Trophoblast cell (in vitro differentiated cells and primary cell): ENCODE data around the gene CCDC82.

Experiments
- DNase-seq, 2 donors: peaks; one replicate each; pipeline ENCODE4 v3.0.0-alpha.2; 2016
- H2AFZ ChIP-seq: 2 replicates; pipeline ENCODE4 v1.6.1; 2013; ENCODE audit warnings: low read length, moderate library complexity, mild to moderate bottlenecking; ENCODE audit not compliant: insufficient read depth, poor library complexity
- H2AK5ac ChIP-seq: 2 replicates; pipeline ENCODE4 v1.6.1; 2013; ENCODE audit warnings: mild to moderate bottlenecking, low read length
- H2BK120ac ChIP-seq: 2 replicates; pipeline ENCODE4 v1.6.1; 2013; ENCODE audit warnings: low read length, mild to moderate bottlenecking, moderate library complexity; ENCODE audit not compliant: insufficient read depth, poor library complexity
- H2BK12ac ChIP-seq: 2 replicates; pipeline ENCODE4 v1.6.1; 2013; ENCODE audit warnings: mild to moderate bottlenecking, low read length, moderate library complexity
- H2BK5ac ChIP-seq: 2 replicates; pipeline ENCODE4 v1.6.1; 2013; ENCODE audit warnings: low read length, low read depth, moderate library complexity, mild to moderate bottlenecking; ENCODE audit not compliant: poor library complexity
- H3K14ac ChIP-seq: 2 replicates; pipeline ENCODE4 v1.6.1; 2013; ENCODE audit warnings: mild to moderate bottlenecking, low read length
- H3K18ac ChIP-seq: 2 replicates; pipeline ENCODE4 v1.6.1; 2013; ENCODE audit warnings: mild to moderate bottlenecking, low read length
- H3K23ac ChIP-seq: 2 replicates; pipeline ENCODE4 v1.6.1; 2013; ENCODE audit warnings: low read length
- H3K27ac ChIP-seq: 2 replicates; pipeline ENCODE4 v1.5.1; 2013; ENCODE audit warnings: low read depth, mild to moderate bottlenecking, inconsistent platforms, low read length, moderate library complexity
- H3K27me3 ChIP-seq: 2 replicates; pipeline ENCODE4 v1.6.1; 2013; ENCODE audit warnings: inconsistent platforms, mild to moderate bottlenecking, low read length, moderate library complexity; ENCODE audit not compliant: insufficient read depth
- H3K36me3 ChIP-seq, 2 experiments: 1 replicate in 1 of 2; 2 replicates in 1 of 2; pipeline ENCODE4 v1.6.1; 2013; ENCODE audit warnings: low read length in 2 of 2, mild to moderate bottlenecking in 2 of 2, moderate library complexity in 1 of 2; ENCODE audit not compliant: insufficient read depth in 2 of 2, control insufficient read depth in 1 of 2
- H3K4ac ChIP-seq: 2 replicates; pipeline ENCODE4 v1.6.1; 2013; ENCODE audit warnings: low read depth, mild to moderate bottlenecking, low read length, moderate library complexity
- H3K4me1 ChIP-seq, 2 experiments: 1 replicate in 1 of 2; 2 replicates in 1 of 2; pipeline ENCODE4 v1.6.1; 2013; ENCODE audit warnings: low read length in 2 of 2, mild to moderate bottlenecking in 2 of 2, moderate library complexity in 1 of 2; ENCODE audit not compliant: insufficient read depth in 2 of 2, control insufficient read depth in 1 of 2
- H3K4me2 ChIP-seq: 2 replicates; pipeline ENCODE4 v1.6.1; 2013; ENCODE audit warnings: inconsistent platforms, mild to moderate bottlenecking, low read length, moderate library complexity
- H3K4me3 ChIP-seq: 2 replicates; pipeline ENCODE4 v1.5.1; 2013; ENCODE audit warnings: mild to moderate bottlenecking, low read depth, low read length, inconsistent platforms
- H3K79me1 ChIP-seq: one replicate; pipeline ENCODE4 v1.6.1; 2013; ENCODE audit warnings: low read length
- H3K79me2 ChIP-seq: 2 replicates; pipeline ENCODE4 v1.6.1; 2013; ENCODE audit warnings: low read length, mild to moderate bottlenecking; ENCODE audit not compliant: control insufficient read depth, insufficient read depth, poor library complexity
- H3K9ac ChIP-seq: 2 replicates; pipeline ENCODE4 v1.6.1; 2013; ENCODE audit warnings: mild to moderate bottlenecking, low read length
- H3K9me3 ChIP-seq: 2 replicates; pipeline ENCODE4 v1.6.1; 2013; ENCODE audit warnings: low read depth, mild to moderate bottlenecking, control low read depth, inconsistent platforms, low read length; ENCODE audit not compliant: insufficient read depth
- H4K12ac ChIP-seq: 2 replicates; pipeline ENCODE4 v1.6.1; 2013; ENCODE audit warnings: low read depth, mild to moderate bottlenecking, low read length, moderate library complexity
- H4K8ac ChIP-seq: 2 replicates; pipeline ENCODE4 v1.6.1; 2013; ENCODE audit warnings: low read depth, mild to moderate bottlenecking, low read length, moderate library complexity
- H4K91ac ChIP-seq: one replicate; pipeline ENCODE4 v1.6.1; 2013; ENCODE audit warnings: low read depth, mild to moderate bottlenecking, low read length, moderate library complexity
- WGBS: extraction: QIAGEN DNeasy Blood & Tissue Kit; methylation state at CpG from one replicate; pipeline ENCODE4 v1.1.7; 2013; ENCODE audit warnings: missing lambda C conversion rate; ENCODE audit not compliant: insufficient read length, insufficient coverage; ENCODE audit errors: extremely low coverage; 5-methylcytosine and 5-hydroxymethylcytosine counted together

Gene CCDC82

GRCh38 chr11:96332126-96332771 is 57.5 kb downstream of the CCDC82 start:
- Histone ChIP-seq H3K4me2 (no peak overlapping the region), H3K79me2 (peaks cover 10% of the 10 kb centered on the region), H3K4me1 (peaks cover 9 to 17% of the 10 kb centered on the region in 2 experiments), H3K9ac (no peak overlapping the region), H3K4me3 (no peak overlapping the region), H3K36me3 (peaks cover 5 to 15% of the 10 kb centered on the region in 2 experiments), H3K4ac (peak overlapping the region; percentile 78), H2BK5ac (no peak overlapping the region), H3K27me3 (no peaks in the 10 kb centered on the region), H2BK12ac (no peak overlapping the region), H4K91ac (no peak overlapping the region), H3K9me3 (no peaks in the 10 kb centered on the region), H2BK120ac (no peak overlapping the region), H3K23ac (no peak overlapping the region), H3K79me1 (peaks cover 9% of the 10 kb centered on the region), H3K27ac (peak overlapping the region; percentile 52), H3K14ac (no peak overlapping the region), H3K18ac (no peak overlapping the region), H4K12ac (no peak overlapping the region), H2AFZ (no peak overlapping the region), H4K8ac (no peak overlapping the region), H2AK5ac (no peak overlapping the region)
- WGBS, result no CpG with 5 or more reads among the region's 8 CpGs
- peak; percentile 62 to 81 for DNase-seq

GRCh38 chr11:96331699-96332116 is 58.0 kb downstream of the CCDC82 start:
- Histone ChIP-seq H2BK12ac (no peak overlapping the region), H3K27ac (no peak overlapping the region), H3K27me3 (no peaks in the 10 kb centered on the region), H2BK120ac (no peak overlapping the region), H4K91ac (no peak overlapping the region), H3K4me1 (peaks cover 12 to 19% of the 10 kb centered on the region in 2 experiments), H3K9ac (no peak overlapping the region), H4K12ac (no peak overlapping the region), H3K18ac (no peak overlapping the region), H3K14ac (no peak overlapping the region), H2AFZ (no peak overlapping the region), H3K79me2 (peaks cover 10% of the 10 kb centered on the region), H3K9me3 (no peaks in the 10 kb centered on the region), H3K79me1 (peaks cover 9% of the 10 kb centered on the region), H3K4me2 (no peak overlapping the region), H3K4ac (peak overlapping the region; percentile 78), H4K8ac (no peak overlapping the region), H2AK5ac (no peak overlapping the region), H3K23ac (no peak overlapping the region), H3K36me3 (peaks cover 5 to 15% of the 10 kb centered on the region in 2 experiments), H3K4me3 (no peak overlapping the region), H2BK5ac (no peak overlapping the region)
- no CpG with 5 or more reads among the region's 7 CpGs for WGBS
- DNase-seq, result no peak

- no peaks in the 10 kb centered on the region for H3K9me3 ChIP-seq
- H2BK120ac ChIP-seq, result no peak overlapping the region
- no peak overlapping the region for H3K9ac ChIP-seq
- H3K4me1 ChIP-seq, result peaks cover 12 to 20% of the 10 kb centered on the region in 2 experiments
- H3K4me3 ChIP-seq, result no peak overlapping the region
- H3K27me3 ChIP-seq, result no peaks in the 10 kb centered on the region
- H2AFZ ChIP-seq, result no peak overlapping the region
- no peak for DNase-seq
- H3K27ac ChIP-seq, result no peak overlapping the region
- no peak overlapping the region for H2BK12ac ChIP-seq
- H4K91ac ChIP-seq, result no peak overlapping the region
- H3K79me1 ChIP-seq, result peaks cover 18% of the 10 kb centered on the region
- no peak overlapping the region for H4K8ac ChIP-seq
- H3K14ac ChIP-seq, result no peak overlapping the region
- no peak overlapping the region for H3K4me2 ChIP-seq
- no CpG with 5 or more reads among the region's 4 CpGs for WGBS
- H3K23ac ChIP-seq, result no peak overlapping the region
- H3K18ac ChIP-seq, result no peak overlapping the region
- H4K12ac ChIP-seq, result no peak overlapping the region
- peak overlapping the region; percentile 13 for H3K4ac ChIP-seq
- H2BK5ac ChIP-seq, result no peak overlapping the region
- peaks cover 5 to 12% of the 10 kb centered on the region in 2 experiments for H3K36me3 ChIP-seq
- peaks cover 10% of the 10 kb centered on the region for H3K79me2 ChIP-seq
- no peak overlapping the region for H2AK5ac ChIP-seq
These were observed 59.2 kb downstream of the CCDC82 start for GRCh38 chr11:96330511-96330859.

- no peak overlapping the region for H3K9ac ChIP-seq
These were observed 59.7 kb downstream of the CCDC82 start for GRCh38 chr11:96329855-96330510.

More at GRCh38 chr11:96329855-96330510, 59.7 kb downstream of the CCDC82 start:
- Histone ChIP-seq H2AK5ac (no peak overlapping the region), H2BK12ac (no peak overlapping the region), H4K12ac (no peak overlapping the region), H3K79me2 (peaks cover 10% of the 10 kb centered on the region), H2BK5ac (no peak overlapping the region), H3K18ac (no peak overlapping the region), H3K23ac (no peak overlapping the region), H3K4me3 (no peak overlapping the region), H4K91ac (no peak overlapping the region), H3K14ac (no peak overlapping the region), H3K9me3 (no peaks in the 10 kb centered on the region), H2AFZ (no peak overlapping the region), H3K27me3 (no peaks in the 10 kb centered on the region), H3K4me1 (peaks cover 12 to 22% of the 10 kb centered on the region in 2 experiments), H3K36me3 (peaks cover 5 to 9% of the 10 kb centered on the region in 2 experiments), H3K79me1 (peaks cover 18% of the 10 kb centered on the region), H3K27ac (no peak overlapping the region), H3K4ac (peak overlapping the region; percentile 85), H4K8ac (no peak overlapping the region), H3K4me2 (no peak overlapping the region), H2BK120ac (no peak overlapping the region)
- WGBS, result no CpG with 5 or more reads among the region's 3 CpGs
- no peak for DNase-seq
